HEK293 (cell line): ENCODE data around the gene HSPB6.

Source experiments
- CTCF ChIP-seq: fragments of 450-650 bp; formaldehyde crosslinking; IDR thresholded peaks from 2 replicates; pipeline ENCODE4 v1.5.1; 2016; ENCODE audit warnings: missing biosample characterization, missing genetic modification characterization
- KLF1 ChIP-seq: fragments of 450-650 bp; formaldehyde crosslinking; IDR thresholded peaks from 2 replicates; pipeline ENCODE4 v1.5.1; 2016; ENCODE audit warnings: missing biosample characterization, missing genetic modification characterization
- TCF7L2 ChIP-seq: IDR thresholded peaks from 2 replicates; pipeline ENCODE4 v1.6.1; 2011; ENCODE audit warnings: low read depth, mild to moderate bottlenecking, inconsistent platforms, low read length, moderate library complexity, borderline replicate concordance
- YY1 ChIP-seq: fragments of 450-650 bp; formaldehyde crosslinking; IDR thresholded peaks from 2 replicates; pipeline ENCODE4 v1.5.1; 2018; ENCODE audit warnings: missing biosample characterization, missing genetic modification characterization
- ZBTB17 ChIP-seq: fragments of 450-650 bp; formaldehyde crosslinking; IDR thresholded peaks from 2 replicates; pipeline ENCODE4 v1.5.1; 2016; ENCODE audit warnings: missing biosample characterization, missing genetic modification characterization
- ZNF138 ChIP-seq: fragments of 450-650 bp; formaldehyde crosslinking; IDR thresholded peaks from 2 replicates; pipeline ENCODE4 v1.5.1; 2016; ENCODE audit warnings: missing biosample characterization, missing genetic modification characterization, borderline replicate concordance
- ZNF426 ChIP-seq: fragments of 450-650 bp; formaldehyde crosslinking; IDR thresholded peaks from 2 replicates; pipeline ENCODE4 v1.5.1; 2017; ENCODE audit warnings: missing biosample characterization, missing genetic modification characterization, mild to moderate bottlenecking, inconsistent platforms, moderate library complexity
- ZNF704 ChIP-seq: fragments of 450-650 bp; formaldehyde crosslinking; IDR thresholded peaks from 2 replicates; pipeline ENCODE4 v1.5.1; 2016; ENCODE audit warnings: missing biosample characterization, missing genetic modification characterization
- ZNF768 ChIP-seq: fragments of 450-650 bp; formaldehyde crosslinking; IDR thresholded peaks from 2 replicates; pipeline ENCODE4 v1.5.1; 2018; ENCODE audit warnings: missing biosample characterization, mild to moderate bottlenecking, missing genetic modification characterization
- ZSCAN5A ChIP-seq: fragments of 450-650 bp; formaldehyde crosslinking; IDR thresholded peaks from 2 replicates; pipeline ENCODE4 v1.5.1; 2016; ENCODE audit warnings: missing biosample characterization, missing genetic modification characterization

- TF ChIP-seq ZNF426 (no peak), KLF1 (tag by site-specific recombination) (no peak), CTCF (tag by site-specific recombination) (no peak), ZNF138 (tag by site-specific recombination) (no peak), YY1 (tag by site-specific recombination) (no peak), TCF7L2 (no peak), ZNF768 (no peak), ZBTB17 (tag by site-specific recombination) (no peak), ZSCAN5A (tag by site-specific recombination) (no peak), ZNF704 (tag by site-specific recombination) (no peak)
Observed at GRCh38 chr19:35793381-35794165, 36.7 kb upstream of the HSPB6 start.
